HG02970 (cell line): ENCODE data around the gene MDN1.
"Not testable (repeated sequence)": the region's sequence is repeated elsewhere in the genome, so short reads cannot be mapped to it uniquely, and the experiment has no call there.

Experiments
- ATAC-seq: cut with Tn5 transposase; IDR thresholded peaks from one replicate; pipeline ENCODE4 v1.9.1; 2021; ENCODE audit warnings: mild to moderate bottlenecking, moderate library complexity, moderate number of reproducible peaks; ENCODE audit not compliant: unreplicated experiment, low FRiP score

MDN1 gene

GRCh38 chr6:89777455-89777854 lies 42.1 kb downstream of the MDN1 start:
- no peak for ATAC-seq

- ATAC-seq, result no peak
Measured at GRCh38 chr6:89776583-89777233, 42.9 kb downstream of the MDN1 start.

- ATAC-seq, result no peak
Measured at GRCh38 chr6:89775150-89775549, 44.4 kb downstream of the MDN1 start.

- no peak for ATAC-seq
Measured at GRCh38 chr6:89769572-89769971, 50.0 kb downstream of the MDN1 start.

GRCh38 chr6:89768324-89768723 lies 51.3 kb downstream of the MDN1 start:
- ATAC-seq, result no peak

GRCh38 chr6:89763550-89763949 lies 56.0 kb downstream of the MDN1 start:
- ATAC-seq, result no peak

GRCh38 chr6:89758830-89759229 lies 60.8 kb downstream of the MDN1 start:
- ATAC-seq, result no peak

GRCh38 chr6:89750338-89750737 lies 69.3 kb downstream of the MDN1 start:
- no peak for ATAC-seq

- ATAC-seq, result no peak
Measured at GRCh38 chr6:89749918-89750317, 69.7 kb downstream of the MDN1 start.

- ATAC-seq, result no peak
Measured at GRCh38 chr6:89745716-89746115, 73.9 kb downstream of the MDN1 start.

- ATAC-seq, result no peak
Measured at GRCh38 chr6:89745096-89745495, 74.5 kb downstream of the MDN1 start.

- ATAC-seq, result no peak
Measured at GRCh38 chr6:89736893-89737292, 82.7 kb downstream of the MDN1 start.

GRCh38 chr6:89734526-89734925 lies 85.1 kb downstream of the MDN1 start:
- ATAC-seq, result no peak

GRCh38 chr6:89731924-89732567 lies 87.5 kb downstream of the MDN1 start:
- ATAC-seq, result no peak

- ATAC-seq, result not testable (repeated sequence)
Measured at GRCh38 chr6:89731262-89731661, 88.3 kb downstream of the MDN1 start.

- peak; percentile 67 for ATAC-seq
Measured at GRCh38 chr6:89729818-89730217, 89.8 kb downstream of the MDN1 start.

GRCh38 chr6:89727501-89727900 lies 92.1 kb downstream of the MDN1 start:
- no peak for ATAC-seq

GRCh38 chr6:89724981-89725380 lies 94.6 kb downstream of the MDN1 start:
- no peak for ATAC-seq

- ATAC-seq, result no peak
Measured at GRCh38 chr6:89723046-89723445, 96.5 kb downstream of the MDN1 start.

- no peak for ATAC-seq
Measured at GRCh38 chr6:89716532-89716931, 103.1 kb downstream of the MDN1 start.

GRCh38 chr6:89711801-89712200 lies 107.8 kb downstream of the MDN1 start:
- ATAC-seq, result no peak

- no peak for ATAC-seq
Measured at GRCh38 chr6:89708316-89708715, 111.3 kb downstream of the MDN1 start.
